Measurements from ENCODE around the gene SNED1. TPM values are rescaled to one million over a fixed set of nuclear protein-coding genes. Genes with fewer than 3 reads are reported as not detected.

SNED1 gene
- total RNA-seq, 4 donors from 2014 or later: 18.5 to 87.1 (median 21.9) TPM

GRCh38 chr2:241105641-241106040 lies 107.2 kb downstream of the SNED1 start:
- TF ChIP-seq POLR2A (IDR thresholded peaks at IDR 0.05) (no peak), CTCF (IDR thresholded peaks at IDR 0.05) (no peak)
- Histone ChIP-seq H3K27me3 (no peaks in the 10 kb centered on the region), H3K4me3 (no peak overlapping the region), H3K36me3 (no peaks in the 10 kb centered on the region), H3K27ac (no peak overlapping the region), H3K9me3 (no peaks in the 10 kb centered on the region), H3K4me1 (no peaks in the 10 kb centered on the region)
- DNase-seq: no peak
- intact Hi-C loops (cut with DNase I; ENCODE audit: low total_unique reads): no loop called here

GRCh38 chr2:241107031-241107783 lies 108.8 kb downstream of the SNED1 start:
- Histone ChIP-seq H3K36me3 (no peaks in the 10 kb centered on the region), H3K27ac (no peak overlapping the region), H3K4me1 (no peaks in the 10 kb centered on the region), H3K4me3 (no peak overlapping the region), H3K9me3 (no peaks in the 10 kb centered on the region), H3K27me3 (no peaks in the 10 kb centered on the region)
- intact Hi-C loops (cut with DNase I; ENCODE audit: low total_unique reads): no loop called here
- no peak for DNase-seq
- TF ChIP-seq POLR2A (IDR thresholded peaks at IDR 0.05) (no peak), CTCF (IDR thresholded peaks at IDR 0.05) (no peak)

GRCh38 chr2:241108271-241109209 lies 110.1 kb downstream of the SNED1 start:
- no peak for DNase-seq
- intact Hi-C loops (cut with DNase I; ENCODE audit: low total_unique reads): no loop called here

GRCh38 chr2:241109210-241110088 lies 111.0 kb downstream of the SNED1 start:
- intact Hi-C loops (cut with DNase I; ENCODE audit: low total_unique reads): no loop called here
- DNase-seq: no peak
- H3K4me3 ChIP-seq: no peak overlapping the region
- H3K4me1 ChIP-seq: no peaks in the 10 kb centered on the region
- TF ChIP-seq CTCF (IDR thresholded peaks at IDR 0.05): no peak
- no peak for TF ChIP-seq POLR2A (IDR thresholded peaks at IDR 0.05)
- no peaks in the 10 kb centered on the region for H3K9me3 ChIP-seq
- H3K27me3 ChIP-seq: no peaks in the 10 kb centered on the region
- no peaks in the 10 kb centered on the region for H3K36me3 ChIP-seq
- H3K27ac ChIP-seq: no peak overlapping the region

More at GRCh38 chr2:241108271-241109209, 110.1 kb downstream of the SNED1 start:
- Histone ChIP-seq H3K27me3 (no peaks in the 10 kb centered on the region), H3K36me3 (no peaks in the 10 kb centered on the region), H3K9me3 (no peaks in the 10 kb centered on the region), H3K27ac (no peak overlapping the region), H3K4me1 (no peaks in the 10 kb centered on the region), H3K4me3 (no peak overlapping the region)
- TF ChIP-seq POLR2A (IDR thresholded peaks at IDR 0.05): no peak
- no peak for TF ChIP-seq CTCF (IDR thresholded peaks at IDR 0.05)
